ENCODE measurements around the gene KRTAP10-6.

DNA sequence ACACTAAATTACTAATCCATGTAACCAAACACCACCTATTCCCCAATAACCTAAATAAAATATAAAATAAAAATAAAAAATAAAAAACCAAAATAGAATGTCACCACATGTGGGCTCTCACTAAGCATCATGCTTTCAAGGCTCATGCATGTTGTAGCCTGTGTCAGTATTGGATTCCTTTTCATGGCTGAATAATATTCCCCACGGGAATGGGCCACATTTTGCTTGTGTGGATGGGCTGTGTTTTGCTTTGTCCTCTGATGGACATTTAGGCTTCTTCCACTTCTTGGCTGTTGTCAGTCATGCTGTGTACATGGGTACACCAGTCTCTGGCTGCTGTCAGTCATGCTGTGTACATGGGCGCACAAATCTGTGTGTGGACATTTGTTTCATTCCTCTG lies 3.2 kb downstream of the KRTAP10-6 start:
- TF ChIP-seq, protein P1, sequence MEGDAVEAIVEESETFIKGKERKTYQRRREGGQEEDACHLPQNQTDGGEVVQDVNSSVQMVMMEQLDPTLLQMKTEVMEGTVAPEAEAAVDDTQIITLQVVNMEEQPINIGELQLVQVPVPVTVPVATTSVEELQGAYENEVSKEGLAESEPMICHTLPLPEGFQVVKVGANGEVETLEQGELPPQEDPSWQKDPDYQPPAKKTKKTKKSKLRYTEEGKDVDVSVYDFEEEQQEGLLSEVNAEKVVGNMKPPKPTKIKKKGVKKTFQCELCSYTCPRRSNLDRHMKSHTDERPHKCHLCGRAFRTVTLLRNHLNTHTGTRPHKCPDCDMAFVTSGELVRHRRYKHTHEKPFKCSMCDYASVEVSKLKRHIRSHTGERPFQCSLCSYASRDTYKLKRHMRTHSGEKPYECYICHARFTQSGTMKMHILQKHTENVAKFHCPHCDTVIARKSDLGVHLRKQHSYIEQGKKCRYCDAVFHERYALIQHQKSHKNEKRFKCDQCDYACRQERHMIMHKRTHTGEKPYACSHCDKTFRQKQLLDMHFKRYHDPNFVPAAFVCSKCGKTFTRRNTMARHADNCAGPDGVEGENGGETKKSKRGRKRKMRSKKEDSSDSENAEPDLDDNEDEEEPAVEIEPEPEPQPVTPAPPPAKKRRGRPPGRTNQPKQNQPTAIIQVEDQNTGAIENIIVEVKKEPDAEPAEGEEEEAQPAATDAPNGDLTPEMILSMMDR (IDR thresholded peaks at IDR 0.05), result no peak
- TF ChIP-seq POLR2A (IDR thresholded peaks at IDR 0.05), result no peak
